PFSK-1 (cell line): Measurements from ENCODE around the gene QDPR.

Experiments
- FOXP2 ChIP-seq: optimal IDR thresholded peaks from 2 replicates; pipeline ENCODE3; 2011; ENCODE audit warnings: borderline replicate concordance, control low read depth, inconsistent platforms; ENCODE audit not compliant: insufficient read depth; ENCODE audit errors: extremely low read length, extremely low read depth
- POLR2AphosphoS5 ChIP-seq: IDR thresholded peaks from 2 replicates; pipeline ENCODE4 v1.6.1; 2012; ENCODE audit warnings: low read depth, mild to moderate bottlenecking, control low read depth, low read length, moderate library complexity
- REST ChIP-seq, 2 experiments: IDR thresholded peaks; 2 replicates each; pipeline versions ENCODE4 v1.6.1 to v1.8.0; 2011 to 2012; ENCODE audit warnings: low read depth in 2 of 2, low read length in 2 of 2, control low read depth in 1 of 2, inconsistent platforms in 1 of 2, mild to moderate bottlenecking in 1 of 2, moderate library complexity in 1 of 2; ENCODE audit not compliant: insufficient read depth in 1 of 2
- SIN3A ChIP-seq: IDR thresholded peaks from 2 replicates; pipeline ENCODE4 v1.6.1; 2012; ENCODE audit warnings: mild to moderate bottlenecking, low read length, moderate library complexity, borderline replicate concordance; ENCODE audit not compliant: insufficient read depth
- TAF1 ChIP-seq: IDR thresholded peaks from 2 replicates; pipeline ENCODE4 v1.6.1; 2012; ENCODE audit warnings: low read length, control low read depth, borderline replicate concordance; ENCODE audit not compliant: insufficient read depth

Gene QDPR

DNA sequence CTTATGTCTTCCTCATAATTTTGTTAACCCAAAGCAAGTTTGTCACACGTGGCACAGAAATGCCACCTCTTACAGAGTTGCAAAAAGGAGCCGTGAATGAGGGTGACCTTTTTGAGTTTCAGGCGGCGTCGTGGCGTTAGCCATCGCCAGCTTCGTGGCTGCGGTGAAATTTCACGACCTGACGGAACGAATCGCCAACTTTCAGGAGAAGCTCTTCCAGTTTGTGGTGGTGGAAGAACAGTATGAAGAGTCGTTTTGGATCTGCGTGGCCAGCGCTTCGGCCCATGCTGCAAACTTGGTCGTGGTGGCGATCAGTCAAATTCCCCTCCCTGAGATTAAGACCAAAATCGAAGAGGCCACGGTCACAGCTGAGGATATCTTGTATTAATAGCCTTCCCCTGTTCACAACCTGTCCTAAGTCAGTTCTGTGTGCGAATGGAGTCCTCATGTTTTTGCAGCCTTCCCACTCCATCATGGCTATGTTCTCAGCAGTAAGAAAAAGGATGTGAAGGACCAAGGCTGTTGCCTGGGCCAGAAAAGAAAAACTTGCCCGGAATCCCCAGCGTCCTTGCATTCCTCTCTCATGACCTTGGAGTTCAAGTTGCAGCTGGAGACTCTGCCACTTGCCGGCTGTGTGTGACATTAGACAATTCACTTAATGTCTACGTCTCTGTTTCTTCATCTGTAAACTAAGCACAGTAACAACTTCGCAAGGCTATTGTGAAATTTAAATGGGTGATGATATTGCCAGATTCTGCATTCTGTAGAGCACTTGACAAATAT, 15.0 kb upstream of the QDPR start:
- TF ChIP-seq POLR2AphosphoS5 (no peak), TAF1 (no peak), REST (IDR thresholded peaks at IDR 0.05; ENCODE audit: insufficient read depth in 1 of 2, low read depth in 2 of 2, low read length in 2 of 2) (no peak), SIN3A (no peak), FOXP2 (no peak)

DNA sequence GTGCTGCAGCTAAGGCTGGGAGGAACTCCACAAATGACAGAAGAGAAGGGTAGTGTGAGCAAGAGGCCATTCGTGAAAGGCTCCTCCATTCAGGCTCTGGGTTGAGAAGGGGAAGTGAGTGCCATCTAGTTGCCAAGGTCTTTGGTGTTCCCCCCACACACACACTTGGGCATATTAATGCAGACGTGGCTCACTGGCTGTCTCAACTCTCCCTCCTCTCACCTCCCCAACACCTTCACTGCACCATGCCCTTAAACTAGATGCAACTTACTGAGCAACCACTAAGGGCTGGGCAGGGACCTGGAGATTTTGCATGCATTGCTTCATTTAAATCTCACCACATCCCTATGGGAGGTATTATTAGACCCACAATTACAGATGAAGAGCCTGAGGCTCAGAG, 11.8 kb upstream of the QDPR start:
- TF ChIP-seq TAF1: no peak
- TF ChIP-seq REST (IDR thresholded peaks at IDR 0.05; ENCODE audit: insufficient read depth in 1 of 2, low read depth in 2 of 2, low read length in 2 of 2): no peak
- TF ChIP-seq SIN3A: no peak
- no peak for TF ChIP-seq POLR2AphosphoS5
- no peak for TF ChIP-seq FOXP2

GRCh38 chr4:17521595-17521994, 9.7 kb upstream of the QDPR start:
- TF ChIP-seq REST (IDR thresholded peaks at IDR 0.05; ENCODE audit: insufficient read depth in 1 of 2, low read depth in 2 of 2, low read length in 2 of 2) (no peak), POLR2AphosphoS5 (no peak), FOXP2 (no peak)

GRCh38 chr4:17517664-17518063, 5.8 kb upstream of the QDPR start:
- TF ChIP-seq FOXP2 (no peak), TAF1 (no peak), SIN3A (no peak), REST (IDR thresholded peaks at IDR 0.05; ENCODE audit: insufficient read depth in 1 of 2, low read depth in 2 of 2, low read length in 2 of 2) (no peak), POLR2AphosphoS5 (no peak)

DNA sequence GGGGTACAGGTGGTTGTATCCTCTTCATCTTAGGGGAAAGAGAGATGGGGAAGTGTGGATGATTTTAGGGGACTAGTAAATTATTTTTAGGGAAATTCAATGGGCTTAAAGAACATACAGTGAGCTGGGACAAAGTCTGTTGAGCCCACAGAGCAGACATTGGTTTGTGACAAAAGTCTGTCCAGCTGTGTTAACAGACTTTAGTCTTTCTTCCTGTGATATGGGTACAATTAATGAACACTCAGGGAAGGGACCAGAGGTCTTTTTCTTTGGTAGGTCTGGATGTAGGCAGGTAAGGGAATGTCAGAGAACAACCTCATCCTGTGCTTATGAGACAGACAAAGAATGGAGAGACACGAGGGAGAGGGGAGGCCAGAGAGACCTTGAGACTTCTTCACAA, 5.1 kb upstream of the QDPR start:
- TF ChIP-seq TAF1: no peak
- no peak for TF ChIP-seq SIN3A
- TF ChIP-seq REST (IDR thresholded peaks at IDR 0.05; ENCODE audit: insufficient read depth in 1 of 2, low read depth in 2 of 2, low read length in 2 of 2): no peak
